ENCODE results near the gene CHCHD10.

DNA sequence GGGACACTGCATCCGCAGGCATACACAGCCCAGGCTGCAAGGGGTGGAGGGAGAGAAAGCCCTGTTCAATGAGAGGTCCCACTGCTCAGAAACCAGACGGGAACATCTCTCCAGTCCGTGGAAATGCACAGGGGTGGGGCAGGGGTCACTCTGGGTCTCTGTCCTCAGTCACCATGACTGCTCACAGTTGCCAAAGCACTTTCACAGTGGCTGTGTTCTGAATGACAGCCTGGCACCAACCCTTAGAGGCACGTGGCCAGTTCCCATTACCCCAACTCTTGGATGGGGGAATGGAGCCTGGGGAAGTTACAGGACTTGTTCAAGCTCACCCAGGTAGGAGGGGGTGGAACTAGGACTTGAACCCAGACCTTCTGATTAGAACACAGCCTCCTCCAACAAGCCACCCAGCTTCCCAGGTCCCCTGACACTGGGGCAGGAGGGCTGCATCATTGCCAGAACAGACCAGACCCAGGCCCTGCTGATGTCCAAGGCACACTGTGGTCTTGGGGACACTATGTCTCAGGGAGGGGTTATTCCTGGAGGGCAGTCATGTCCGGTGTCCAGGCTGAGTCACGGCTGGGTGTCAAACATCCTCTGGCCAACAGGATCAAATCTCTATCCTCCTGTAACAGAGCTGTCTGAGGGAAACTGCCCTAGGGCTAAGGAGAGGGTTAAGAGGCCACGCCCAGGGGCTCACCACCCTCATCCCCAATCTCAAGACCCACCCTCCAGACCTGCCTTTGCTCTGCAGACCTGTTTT lies 25.1 kb downstream of the CHCHD10 start:
- TF ChIP-seq, protein P1, sequence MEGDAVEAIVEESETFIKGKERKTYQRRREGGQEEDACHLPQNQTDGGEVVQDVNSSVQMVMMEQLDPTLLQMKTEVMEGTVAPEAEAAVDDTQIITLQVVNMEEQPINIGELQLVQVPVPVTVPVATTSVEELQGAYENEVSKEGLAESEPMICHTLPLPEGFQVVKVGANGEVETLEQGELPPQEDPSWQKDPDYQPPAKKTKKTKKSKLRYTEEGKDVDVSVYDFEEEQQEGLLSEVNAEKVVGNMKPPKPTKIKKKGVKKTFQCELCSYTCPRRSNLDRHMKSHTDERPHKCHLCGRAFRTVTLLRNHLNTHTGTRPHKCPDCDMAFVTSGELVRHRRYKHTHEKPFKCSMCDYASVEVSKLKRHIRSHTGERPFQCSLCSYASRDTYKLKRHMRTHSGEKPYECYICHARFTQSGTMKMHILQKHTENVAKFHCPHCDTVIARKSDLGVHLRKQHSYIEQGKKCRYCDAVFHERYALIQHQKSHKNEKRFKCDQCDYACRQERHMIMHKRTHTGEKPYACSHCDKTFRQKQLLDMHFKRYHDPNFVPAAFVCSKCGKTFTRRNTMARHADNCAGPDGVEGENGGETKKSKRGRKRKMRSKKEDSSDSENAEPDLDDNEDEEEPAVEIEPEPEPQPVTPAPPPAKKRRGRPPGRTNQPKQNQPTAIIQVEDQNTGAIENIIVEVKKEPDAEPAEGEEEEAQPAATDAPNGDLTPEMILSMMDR (IDR thresholded peaks at IDR 0.05; ENCODE audit: low read depth, low read length, poor library complexity, severe bottlenecking) = no peak
- TF ChIP-seq EZH2phosphoT487 (IDR thresholded peaks at IDR 0.05; ENCODE audit: borderline replicate concordance, low read length) = no peak

Measured in DOHH2 (cell line).